GM12878 (cell line): ENCODE results near the gene AFF1. TPM values are rescaled to one million over a fixed set of nuclear protein-coding genes. Genes with fewer than 3 reads are reported as not detected.
A peak's percentile ranks its signal among the peaks of the same experiment; 100 is the strongest.

Experiments
- ATAC-seq: fragments of 200-7000 bp; cut with Tn5 transposase; 3 replicates; pipeline ENCODE4 v1.9.1; 2020; ENCODE audit warnings: mild to moderate bottlenecking, moderate library complexity
- BruUV-seq: library from RNA; stranded (reverse); fragments of 400-500 nt; replicated peaks from 2 replicates; lab custom pipeline; 2021; lab: Mats Ljungman, UMichigan
- CTCF ChIA-PET: fragments of 300-600 bp; sonication (Branson Sonifier 250); formaldehyde crosslinking; extraction: SDS; loops from one replicate; lab custom pipeline; 2021; ENCODE audit warnings: inconsistent platforms; lab: Yijun Ruan, JAX
- POLR2A ChIA-PET: fragments of 350-600 bp; formaldehyde crosslinking; extraction: SDS; loops from one replicate; lab custom pipeline; 2021; ENCODE audit warnings: inconsistent platforms; lab: Charles Lee
- RAD21 ChIA-PET: fragments of 300-600 bp; sonication (Branson Sonifier 250); formaldehyde crosslinking; loops from one replicate; lab custom pipeline; 2023; ENCODE audit warnings: antibody characterized with exemption; ENCODE audit not compliant: unreplicated experiment; lab: Charles Lee
- SMC1A ChIA-PET: fragments of 300-600 bp; sonication (Branson Sonifier 250); formaldehyde crosslinking; loops from one replicate; lab custom pipeline; 2023; ENCODE audit not compliant: unreplicated experiment, uncharacterized antibody; lab: Charles Lee
- DNase-seq: peaks from one replicate; pipeline ENCODE4 v3.0.0-alpha.2; 2011; ENCODE audit warnings: low read depth, low spot score
- FAIRE-seq: peaks from 3 replicates; lab custom pipeline; 2011; peaks lifted over from hg19 to GRCh38; lab: Jason Lieb, UNC
- H2AFZ ChIP-seq: 2 replicates; pipeline ENCODE4 v1.6.0; 2011; ENCODE audit warnings: low read depth, low read length, control low read depth; ENCODE audit not compliant: control insufficient read depth
- H3K27ac ChIP-seq: 2 replicates; pipeline ENCODE4 v1.5.1; 2011; ENCODE audit warnings: control low read depth; ENCODE audit not compliant: control insufficient read depth, insufficient read depth
- H3K27me3 ChIP-seq, 2 experiments: replicated peaks in 1 of 2; 2 replicates each; pipeline versions ENCODE4 v1.6.0 to v1.6.1; 2011; ENCODE audit warnings: low read length in 1 of 2; ENCODE audit not compliant: control insufficient read depth in 2 of 2, insufficient read depth in 2 of 2
- H3K36me3 ChIP-seq, 2 experiments: 2 replicates each; pipeline ENCODE4 v1.5.1; 2011; ENCODE audit warnings: low read length in 1 of 2; ENCODE audit not compliant: control insufficient read depth in 2 of 2, insufficient read depth in 2 of 2
- H3K4me1 ChIP-seq: 2 replicates; pipeline ENCODE4 v1.6.1; 2011; ENCODE audit warnings: mild to moderate bottlenecking, low read length, moderate library complexity, mixed read lengths; ENCODE audit not compliant: control insufficient read depth, insufficient read depth
- H3K4me2 ChIP-seq: 2 replicates; pipeline ENCODE4 v1.6.0; 2011; ENCODE audit warnings: control low read depth; ENCODE audit not compliant: control insufficient read depth, insufficient read depth
- H3K4me3 ChIP-seq: fragments of 200-600 bp; sonication (generic); 2 replicates; pipeline ENCODE4 v1.5.1; 2016
- H3K79me2 ChIP-seq: 2 replicates; pipeline ENCODE4 v1.6.0; 2011; ENCODE audit warnings: low read length; ENCODE audit not compliant: control insufficient read depth, insufficient read depth
- H3K9ac ChIP-seq: 2 replicates; pipeline ENCODE4 v1.8.0; 2011; ENCODE audit warnings: low read length, control low read depth, mixed read lengths; ENCODE audit not compliant: control insufficient read depth, insufficient read depth
- H3K9me3 ChIP-seq: replicated peaks from 3 replicates; pipeline ENCODE4 v1.5.1; 2011; ENCODE audit warnings: mild to moderate bottlenecking, low read length; ENCODE audit not compliant: control insufficient read depth, insufficient read depth
- H4K20me1 ChIP-seq: 2 replicates; pipeline ENCODE4 v1.6.0; 2011; ENCODE audit not compliant: control insufficient read depth, insufficient read depth
- BCL11A ChIP-seq: IDR thresholded peaks from 2 replicates; pipeline ENCODE4 v1.6.1; 2011; ENCODE audit warnings: low read depth, low read length
- CBFB ChIP-seq: IDR thresholded peaks from 2 replicates; pipeline ENCODE4 v1.6.1; 2016; ENCODE audit warnings: antibody characterized with exemption, low read depth
- EGR1 ChIP-seq, 2 experiments: IDR thresholded peaks; 1 replicate in 1 of 2; 2 replicates in 1 of 2; pipeline ENCODE4 v1.6.1; 2011 to 2012; ENCODE audit warnings: low read depth in 2 of 2, low read length in 2 of 2, borderline replicate concordance in 1 of 2, mild to moderate bottlenecking in 1 of 2, moderate library complexity in 1 of 2
- EP300 ChIP-seq, 2 experiments: fragments of 150-350 bp in 1 of 2; IDR thresholded peaks; 2 replicates each; pipeline ENCODE4 v1.6.1; 2011 to 2012; ENCODE audit warnings: low read depth in 2 of 2, low read length in 2 of 2, borderline replicate concordance in 1 of 2, improper control_type of control experiment in 1 of 2, inconsistent platforms in 1 of 2; ENCODE audit not compliant: control insufficient read depth in 1 of 2
- GABPA ChIP-seq: IDR thresholded peaks from 2 replicates; pipeline ENCODE4 v1.6.1; 2014; ENCODE audit warnings: antibody characterized with exemption, low read depth, mild to moderate bottlenecking, inconsistent platforms
- HCFC1 ChIP-seq: fragments of 150-350 bp; IDR thresholded peaks from 2 replicates; pipeline ENCODE4 v1.6.1; 2014; ENCODE audit warnings: low read length
- NKRF ChIP-seq: fragments of 450-650 bp; conservative IDR thresholded peaks from 2 replicates; pipeline ENCODE4 v1.6.1; 2017; ENCODE audit warnings: mild to moderate bottlenecking, moderate library complexity
- SIX5 ChIP-seq: IDR thresholded peaks from 2 replicates; pipeline ENCODE4 v1.6.1; 2011; ENCODE audit warnings: mild to moderate bottlenecking, low read depth, low read length, moderate library complexity; ENCODE audit not compliant: severe bottlenecking
- STAT3 ChIP-seq: IDR thresholded peaks from 2 replicates; pipeline ENCODE4 v1.6.1; 2011; ENCODE audit warnings: low read depth, low read length, improper control_type of control experiment
- TARDBP ChIP-seq: IDR thresholded peaks from 2 replicates; pipeline ENCODE4 v1.6.1; 2016; ENCODE audit warnings: borderline replicate concordance
- ZNF217 ChIP-seq: fragments of 450-650 bp; IDR thresholded peaks from 2 replicates; pipeline ENCODE4 v1.6.1; 2017; ENCODE audit warnings: antibody characterized with exemption, mild to moderate bottlenecking
- ZSCAN29 ChIP-seq: fragments of 450-650 bp; IDR thresholded peaks from 2 replicates; pipeline ENCODE4 v1.6.1; 2017; ENCODE audit warnings: mild to moderate bottlenecking, moderate library complexity
- WGBS: methylation state at CpG from one replicate; pipeline ENCODE4 v1.1.6; 2016; ENCODE audit warnings: low lambda C conversion rate; ENCODE audit not compliant: insufficient replicate concordance, insufficient coverage; ENCODE audit errors: missing lambda C conversion rate; 5-methylcytosine and 5-hydroxymethylcytosine counted together
- in situ Hi-C: fragments of 300-500 bp; cut with MboI; formaldehyde crosslinking; loops from 9 replicates; pipeline ENCODE4 v1.14.3; 2018; ENCODE audit warnings: mixed read lengths
- intact Hi-C: fragments of 100-400 bp; cut with micrococcal nuclease; formaldehyde crosslinking; loops from one replicate; pipeline ENCODE4 v1.14.2; 2022; ENCODE audit not compliant: unreplicated experiment
- polyA plus RNA-seq, 11 experiments: library from polyadenylated mRNA; depleted of rRNA in 4 of 11; unstranded in 6 of 11; stranded (reverse) in 5 of 11; fragments of >200 nt; fragmentation: Nextera tagmentation in 4 of 11; fragmentation: Illumina TruSeq in 1 of 11; extraction: Ambion mirVana in 4 of 11; extraction: Trizol in 1 of 11; gene quantifications; 1 replicate in 1 of 11; 2 replicates in 10 of 11; pipeline versions ENCODE4 v1.2.1 to v1.2.3, GENCODE V29; 2011 to 2016; ENCODE audit warnings: inconsistent platforms in 2 of 11, missing spikeins in 2 of 11, low read depth in 1 of 11
- total RNA-seq, 4 experiments: library from RNA; depleted of rRNA in 3 of 4; stranded (reverse); fragments of >200 nt in 3 of 4; fragmentation: Illumina TruSeq in 1 of 4; extraction: Trizol in 1 of 4; gene quantifications; 2 replicates each; pipeline versions ENCODE4 v1.2.1 to v1.2.3, GENCODE V29; 2013 to 2021
- TF ChIP-seq, protein P1 (sequence below): fragments of 450-650 bp; IDR thresholded peaks from 2 replicates; pipeline ENCODE4 v1.6.1; 2018; ENCODE audit warnings: borderline replicate concordance, mild to moderate bottlenecking; ENCODE audit not compliant: partially characterized antibody

The AFF1 gene
- total and polyA plus RNA-seq, 10 of the 15 experiments (the other 5 are each of a cell fraction or from before 2014, with no cell fraction given) = 3.5 to 56.1 (median 21.5) TPM

GRCh38 chr4:86909546-86910295 is 25.1 kb upstream of the AFF1 start:
- DNase-seq = no peak
- no peak overlapping the region for H3K4me3 ChIP-seq
- 64% methylated on average over 8 of the region's 8 CpGs for WGBS
- ATAC-seq = no peak
- TF ChIP-seq STAT3 (no peak), GABPA (no peak), HCFC1 (no peak), TARDBP (no peak), ZNF217 (no peak), ZSCAN29 (no peak), CBFB (no peak), EGR1 (IDR thresholded peaks at IDR 0.05; ENCODE audit: borderline replicate concordance in 1 of 2, low read depth in 2 of 2, low read length in 2 of 2) (no peak), SIX5 (no peak), BCL11A (no peak), EP300 (IDR thresholded peaks at IDR 0.05; ENCODE audit: borderline replicate concordance in 1 of 2, control insufficient read depth in 1 of 2, low read depth in 2 of 2, low read length in 2 of 2) (no peak), NKRF (no peak)
- TF ChIP-seq, protein P1, sequence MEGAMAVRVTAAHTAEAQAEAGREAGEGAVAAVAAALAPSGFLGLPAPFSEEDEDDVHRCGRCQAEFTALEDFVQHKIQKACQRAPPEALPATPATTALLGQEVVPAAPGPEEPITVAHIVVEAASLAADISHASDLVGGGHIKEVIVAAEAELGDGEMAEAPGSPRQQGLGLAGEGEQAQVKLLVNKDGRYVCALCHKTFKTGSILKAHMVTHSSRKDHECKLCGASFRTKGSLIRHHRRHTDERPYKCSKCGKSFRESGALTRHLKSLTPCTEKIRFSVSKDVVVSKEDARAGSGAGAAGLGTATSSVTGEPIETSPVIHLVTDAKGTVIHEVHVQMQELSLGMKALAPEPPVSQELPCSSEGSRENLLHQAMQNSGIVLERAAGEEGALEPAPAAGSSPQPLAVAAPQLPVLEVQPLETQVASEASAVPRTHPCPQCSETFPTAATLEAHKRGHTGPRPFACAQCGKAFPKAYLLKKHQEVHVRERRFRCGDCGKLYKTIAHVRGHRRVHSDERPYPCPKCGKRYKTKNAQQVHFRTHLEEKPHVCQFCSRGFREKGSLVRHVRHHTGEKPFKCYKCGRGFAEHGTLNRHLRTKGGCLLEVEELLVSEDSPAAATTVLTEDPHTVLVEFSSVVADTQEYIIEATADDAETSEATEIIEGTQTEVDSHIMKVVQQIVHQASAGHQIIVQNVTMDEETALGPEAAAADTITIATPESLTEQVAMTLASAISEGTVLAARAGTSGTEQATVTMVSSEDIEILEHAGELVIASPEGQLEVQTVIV = no peak
- no peak overlapping the region for H3K9ac ChIP-seq
- H4K20me1 ChIP-seq = no peaks in the 10 kb centered on the region
- ChIA-PET SMC1A (interaction anchor here (1.4 to 2.3 kb wide), 4 partner anchors 12 to 413 kb away, joined by 6 to 13 read pairs (median 9); no protein-coding TSS in a partner anchor), CTCF (interaction anchor here (0.6 to 6.9 kb wide), 9 partner anchors 9 to 1125 kb away, joined by 3 to 38 read pairs (median 3); no protein-coding TSS in a partner anchor), RAD21 (interaction anchor here (0.6 to 1.5 kb wide), 5 partner anchors 11 to 409 kb away, joined by 3 to 5 read pairs (median 5); partner anchors contain the start of gene AFF1), POLR2A (interaction anchor here (0.7 kb wide), 3 partner anchors 206 to 316 kb away, joined by 3 to 10 read pairs (median 7); partner anchors contain the start of gene PTPN13)
- no peaks in the 10 kb centered on the region for H3K36me3 ChIP-seq
- 0 out of 2 replicates have a peak overlapping the region, but pooled peaks have one; percentile 25 for H3K4me2 ChIP-seq
- no peak for FAIRE-seq
- no peak overlapping the region for H2AFZ ChIP-seq
- no peak overlapping the region for H3K27ac ChIP-seq
- peaks cover 18% of the 10 kb centered on the region for H3K4me1 ChIP-seq
- no peaks in the 10 kb centered on the region for H3K79me2 ChIP-seq
- no peaks in the 10 kb centered on the region for H3K9me3 ChIP-seq
- H3K27me3 ChIP-seq = no peaks in the 10 kb centered on the region
- no TSS peak for BruUV-seq
- in situ Hi-C loops (no loop called here), intact Hi-C loops (no loop called here)
